Activated B cell treated with CpG ODN at 0.5 μM for 24 hours (primary cell): ENCODE measurements around the gene SGCD. TPM values are rescaled to one million over a fixed set of nuclear protein-coding genes. Genes with fewer than 3 reads are reported as not detected.

Source experiments
- ATAC-seq: fragments of 200-7000 bp; cut with Tn5 transposase; one replicate; pipeline ENCODE4 v1.10.0; 2021; ENCODE audit warnings: low read depth, mild to moderate bottlenecking, moderate library complexity
- CTCF ChIA-PET: fragments of 350-600 bp; sonication (Branson Sonifier 250); formaldehyde crosslinking; loops from one replicate; lab custom pipeline; 2021; ENCODE audit warnings: antibody characterized with exemption; lab: Charles Lee
- POLR2A ChIA-PET: fragments of 350-600 bp; sonication (Branson Sonifier 250); formaldehyde crosslinking; loops from one replicate; lab custom pipeline; 2021; ENCODE audit warnings: antibody characterized with exemption; lab: Charles Lee
- DNase-seq: peaks from one replicate; pipeline ENCODE4 v3.0.0; 2022
- H3K27ac Mint-ChIP-seq: one replicate; pipeline ENCODE4 v1.8.0; 2020; ENCODE audit warnings: mixed read lengths
- H3K27me3 Mint-ChIP-seq: one replicate; pipeline ENCODE4 v1.8.0; 2021; ENCODE audit warnings: mixed read lengths
- H3K36me3 Mint-ChIP-seq: one replicate; pipeline ENCODE4 v1.8.0; 2021; ENCODE audit warnings: low read depth, mixed read lengths
- H3K4me1 Mint-ChIP-seq: one replicate; pipeline ENCODE4 v1.8.0; 2021; ENCODE audit warnings: mixed read lengths
- H3K4me3 Mint-ChIP-seq: one replicate; pipeline ENCODE4 v1.8.0; 2020; ENCODE audit warnings: mild to moderate bottlenecking, mixed read lengths
- H3K9me3 Mint-ChIP-seq: one replicate; pipeline ENCODE4 v1.8.0; 2020; ENCODE audit warnings: mixed read lengths
- intact Hi-C: fragments of 100-400 bp; cut with micrococcal nuclease; formaldehyde crosslinking; loops from one replicate; pipeline ENCODE4 v1.15.1; 2024
- total RNA-seq: library from RNA; stranded (reverse); gene quantifications from 2 replicates; pipeline ENCODE4 v1.2.3, GENCODE V29; 2022
- TF ChIP-seq, protein P1 (sequence below): fragments of 200-600 bp; IDR thresholded peaks from one replicate; pipeline ENCODE4 v1.8.0; 2022; ENCODE audit warnings: antibody characterized with exemption, mild to moderate bottlenecking

The SGCD gene
- total RNA-seq, 1 donor from 2014 or later: not detected

DNA sequence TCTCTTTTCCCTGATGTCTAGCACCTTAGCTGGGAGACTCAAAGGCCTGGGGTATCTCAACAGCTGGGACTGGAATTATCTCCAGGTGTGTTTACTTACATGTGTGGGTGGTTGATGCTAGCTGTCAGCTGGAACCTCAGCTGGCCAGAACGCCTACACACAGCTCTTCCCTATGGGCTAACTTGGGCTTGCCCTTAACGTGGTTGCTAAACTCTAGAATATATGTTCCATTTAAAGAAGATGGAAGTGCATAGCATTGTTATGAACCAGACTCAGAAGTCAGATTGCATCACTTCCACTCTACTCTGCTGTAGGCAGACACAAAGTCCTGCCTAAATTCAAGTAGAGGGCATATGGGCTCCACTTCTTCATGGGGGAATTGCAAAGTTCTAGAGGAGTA lies 29.3 kb downstream of the SGCD start:
- POLR2A ChIA-PET: no interaction called here
- Mint-ChIP-seq H3K27ac (no peak overlapping the region), H3K27me3 (no peaks in the 10 kb centered on the region), H3K36me3 (no peaks in the 10 kb centered on the region), H3K4me3 (no peak overlapping the region), H3K4me1 (no peaks in the 10 kb centered on the region), H3K9me3 (no peaks in the 10 kb centered on the region)
- CTCF ChIA-PET: no interaction called here
- intact Hi-C loops: no loop called here
- DNase-seq: no peak
- ATAC-seq: no peak
- TF ChIP-seq, protein P1, sequence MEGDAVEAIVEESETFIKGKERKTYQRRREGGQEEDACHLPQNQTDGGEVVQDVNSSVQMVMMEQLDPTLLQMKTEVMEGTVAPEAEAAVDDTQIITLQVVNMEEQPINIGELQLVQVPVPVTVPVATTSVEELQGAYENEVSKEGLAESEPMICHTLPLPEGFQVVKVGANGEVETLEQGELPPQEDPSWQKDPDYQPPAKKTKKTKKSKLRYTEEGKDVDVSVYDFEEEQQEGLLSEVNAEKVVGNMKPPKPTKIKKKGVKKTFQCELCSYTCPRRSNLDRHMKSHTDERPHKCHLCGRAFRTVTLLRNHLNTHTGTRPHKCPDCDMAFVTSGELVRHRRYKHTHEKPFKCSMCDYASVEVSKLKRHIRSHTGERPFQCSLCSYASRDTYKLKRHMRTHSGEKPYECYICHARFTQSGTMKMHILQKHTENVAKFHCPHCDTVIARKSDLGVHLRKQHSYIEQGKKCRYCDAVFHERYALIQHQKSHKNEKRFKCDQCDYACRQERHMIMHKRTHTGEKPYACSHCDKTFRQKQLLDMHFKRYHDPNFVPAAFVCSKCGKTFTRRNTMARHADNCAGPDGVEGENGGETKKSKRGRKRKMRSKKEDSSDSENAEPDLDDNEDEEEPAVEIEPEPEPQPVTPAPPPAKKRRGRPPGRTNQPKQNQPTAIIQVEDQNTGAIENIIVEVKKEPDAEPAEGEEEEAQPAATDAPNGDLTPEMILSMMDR: no peak

DNA sequence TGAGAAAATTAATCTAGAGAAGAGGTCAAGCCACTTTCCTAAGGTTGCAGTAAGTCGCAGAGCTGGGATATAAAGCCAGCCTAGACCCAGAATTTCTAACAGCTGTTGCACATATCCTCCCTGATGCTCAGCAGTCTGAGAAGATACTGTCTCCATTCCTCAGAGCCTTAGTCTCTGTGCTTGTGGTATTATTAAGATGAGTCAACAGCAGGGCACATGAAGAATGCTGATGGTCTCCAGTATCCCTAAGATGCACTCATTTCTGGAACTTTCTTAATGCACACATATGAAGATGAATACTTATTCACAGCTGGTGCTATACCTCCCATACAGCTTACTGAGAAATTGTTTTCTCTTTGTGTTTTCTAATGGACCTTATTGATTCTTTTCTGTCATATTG lies 32.5 kb downstream of the SGCD start:
- no peaks in the 10 kb centered on the region for H3K9me3 Mint-ChIP-seq
- ChIA-PET CTCF (no interaction called here), POLR2A (no interaction called here)
- DNase-seq (no peak), ATAC-seq (no peak)
- H3K27me3 Mint-ChIP-seq: no peaks in the 10 kb centered on the region
- TF ChIP-seq, protein P1: no peak
- no peak overlapping the region for H3K27ac Mint-ChIP-seq
- intact Hi-C loops: no loop called here
- H3K4me3 Mint-ChIP-seq: no peak overlapping the region
- H3K4me1 Mint-ChIP-seq: no peaks in the 10 kb centered on the region
- H3K36me3 Mint-ChIP-seq: no peaks in the 10 kb centered on the region

DNA sequence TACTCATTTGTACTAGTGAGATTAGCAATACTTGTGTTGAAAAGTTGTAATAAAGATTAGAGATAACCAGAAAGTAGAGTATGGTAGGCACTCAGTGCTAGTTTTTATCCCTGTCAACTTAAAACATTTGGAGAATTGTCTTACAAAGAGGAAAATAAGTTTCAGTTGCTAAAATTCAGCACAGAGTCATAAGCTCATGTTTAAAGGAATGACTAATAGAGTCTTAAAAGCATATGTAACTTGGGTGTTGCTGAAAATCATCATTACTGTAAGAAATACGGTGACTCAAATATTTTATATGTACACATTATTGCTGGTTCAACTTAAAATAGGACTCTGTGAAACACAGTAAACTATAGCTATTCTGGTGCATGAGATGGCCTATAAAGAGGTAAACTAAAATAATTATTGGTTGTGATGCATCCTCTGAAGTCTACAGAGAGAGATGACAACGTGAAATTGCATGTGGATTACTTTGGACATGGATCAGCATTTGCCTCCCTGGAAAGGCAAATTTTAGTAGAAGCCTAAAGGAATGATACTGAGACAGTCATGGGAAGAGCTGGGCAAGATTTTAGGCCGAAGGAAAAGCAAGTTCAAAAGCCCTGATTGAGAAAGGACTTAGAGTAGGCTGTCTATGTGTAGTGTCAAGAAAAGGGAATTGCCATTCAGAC lies 34.6 kb downstream of the SGCD start:
- H3K27me3 Mint-ChIP-seq: no peaks in the 10 kb centered on the region
- TF ChIP-seq, protein P1: no peak
- H3K36me3 Mint-ChIP-seq: no peaks in the 10 kb centered on the region
- H3K9me3 Mint-ChIP-seq: no peaks in the 10 kb centered on the region
- no peaks in the 10 kb centered on the region for H3K4me1 Mint-ChIP-seq
- DNase-seq (no peak), ATAC-seq (no peak)
- ChIA-PET POLR2A (no interaction called here), CTCF (no interaction called here)
- intact Hi-C loops: no loop called here
- no peak overlapping the region for H3K4me3 Mint-ChIP-seq
- H3K27ac Mint-ChIP-seq: no peak overlapping the region

DNA sequence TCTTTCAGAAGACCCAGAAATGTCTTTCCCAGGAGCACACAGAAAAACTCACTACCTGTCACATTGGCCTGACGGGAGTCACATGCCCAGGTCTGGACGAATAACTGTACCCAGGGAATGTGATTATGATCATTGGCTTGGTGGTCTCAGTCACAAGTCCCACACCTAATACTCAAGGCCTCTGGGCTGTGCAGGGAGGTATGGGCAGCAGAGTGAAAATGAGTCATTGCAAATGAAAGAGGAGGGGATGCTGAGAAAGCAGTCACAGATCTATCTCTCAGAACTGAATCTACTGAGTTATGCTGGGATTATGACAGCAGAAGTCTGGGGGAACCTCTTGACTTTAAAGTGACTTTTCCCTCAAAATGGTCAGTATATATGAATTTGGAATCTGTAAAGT lies 36.9 kb downstream of the SGCD start:
- no peaks in the 10 kb centered on the region for H3K4me1 Mint-ChIP-seq
- no peaks in the 10 kb centered on the region for H3K36me3 Mint-ChIP-seq
- no peaks in the 10 kb centered on the region for H3K27me3 Mint-ChIP-seq
- no peak overlapping the region for H3K27ac Mint-ChIP-seq
- no peaks in the 10 kb centered on the region for H3K9me3 Mint-ChIP-seq
- ChIA-PET POLR2A (no interaction called here), CTCF (no interaction called here)
- intact Hi-C loops: no loop called here
- DNase-seq: no peak
- ATAC-seq: no peak
- TF ChIP-seq, protein P1: no peak
- H3K4me3 Mint-ChIP-seq: no peak overlapping the region

DNA sequence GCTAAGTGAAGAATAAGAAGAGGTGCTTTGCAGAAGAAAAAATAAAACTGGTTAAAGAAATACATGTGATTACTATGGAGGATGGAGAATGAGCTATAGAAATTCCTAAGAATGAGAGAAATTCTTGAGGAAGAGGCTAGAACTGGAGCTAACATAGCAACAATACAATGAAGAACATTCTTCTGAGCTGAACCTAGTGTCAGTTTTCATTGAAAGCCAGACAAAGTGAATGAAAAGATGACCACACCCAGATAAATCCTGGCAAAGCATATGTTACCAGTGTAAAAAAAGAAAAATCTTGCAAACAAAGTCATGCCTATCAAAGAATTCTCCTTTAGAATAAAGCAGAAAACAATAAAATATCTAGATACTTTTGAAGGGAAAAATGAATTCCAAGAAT lies 39.6 kb downstream of the SGCD start:
- no peak for ATAC-seq

More for the DNA sequence above, 39.6 kb downstream of the SGCD start:
- no peaks in the 10 kb centered on the region for H3K36me3 Mint-ChIP-seq
- POLR2A ChIA-PET: no interaction called here
- TF ChIP-seq, protein P1: no peak
- no peak overlapping the region for H3K4me3 Mint-ChIP-seq
- intact Hi-C loops: no loop called here
- no peaks in the 10 kb centered on the region for H3K9me3 Mint-ChIP-seq
- H3K4me1 Mint-ChIP-seq: no peaks in the 10 kb centered on the region
- H3K27me3 Mint-ChIP-seq: no peaks in the 10 kb centered on the region
- DNase-seq: no peak
- H3K27ac Mint-ChIP-seq: no peak overlapping the region
- CTCF ChIA-PET: no interaction called here
